GOT3 (cell line): ENCODE results near the gene OPRL1.

ENCODE experiments used
- DNase-seq: peaks from one replicate; lab custom pipeline; 2025; ENCODE audit warnings: mixed read lengths; lab: John Stamatoyannopoulos, UW

Gene OPRL1

DNA sequence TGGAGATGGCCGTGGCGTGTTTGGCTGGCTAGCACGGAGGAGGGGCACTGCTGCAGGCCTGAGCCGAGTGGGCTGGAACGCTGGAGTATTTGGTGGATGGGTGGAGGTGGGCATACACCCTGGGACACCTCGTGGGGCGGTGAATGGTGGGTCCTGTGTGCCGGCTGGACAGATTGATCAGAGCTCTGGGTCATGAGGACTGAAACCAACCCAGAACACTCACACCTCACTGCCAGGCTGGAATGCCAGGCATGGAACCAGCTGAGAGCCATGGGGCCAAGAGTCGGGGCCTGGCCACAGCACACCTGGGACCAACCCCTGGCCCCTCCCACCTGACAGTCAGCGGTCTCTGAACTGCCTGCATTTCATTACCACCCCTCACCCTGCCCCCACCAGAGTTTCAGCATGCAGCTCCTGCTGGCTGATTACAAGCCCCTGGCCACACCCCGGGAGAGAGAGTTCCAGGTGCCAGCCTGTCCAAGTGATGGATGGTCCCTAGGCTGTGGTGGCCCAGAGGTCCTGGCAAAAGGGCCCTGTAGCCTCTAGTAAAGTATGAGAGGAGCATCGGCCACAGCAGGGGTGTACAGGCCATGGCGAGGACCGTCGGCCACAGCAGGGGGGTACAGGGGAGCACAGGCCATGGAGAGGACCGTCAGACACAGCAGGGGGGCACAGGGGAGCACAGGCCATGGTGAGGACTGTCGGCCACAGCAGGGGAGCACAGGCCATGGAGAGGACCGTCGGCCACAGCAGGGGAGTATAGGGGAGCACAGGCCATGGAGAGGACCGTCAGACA, 24.2 kb downstream of the OPRL1 start:
- no peak for DNase-seq

DNA sequence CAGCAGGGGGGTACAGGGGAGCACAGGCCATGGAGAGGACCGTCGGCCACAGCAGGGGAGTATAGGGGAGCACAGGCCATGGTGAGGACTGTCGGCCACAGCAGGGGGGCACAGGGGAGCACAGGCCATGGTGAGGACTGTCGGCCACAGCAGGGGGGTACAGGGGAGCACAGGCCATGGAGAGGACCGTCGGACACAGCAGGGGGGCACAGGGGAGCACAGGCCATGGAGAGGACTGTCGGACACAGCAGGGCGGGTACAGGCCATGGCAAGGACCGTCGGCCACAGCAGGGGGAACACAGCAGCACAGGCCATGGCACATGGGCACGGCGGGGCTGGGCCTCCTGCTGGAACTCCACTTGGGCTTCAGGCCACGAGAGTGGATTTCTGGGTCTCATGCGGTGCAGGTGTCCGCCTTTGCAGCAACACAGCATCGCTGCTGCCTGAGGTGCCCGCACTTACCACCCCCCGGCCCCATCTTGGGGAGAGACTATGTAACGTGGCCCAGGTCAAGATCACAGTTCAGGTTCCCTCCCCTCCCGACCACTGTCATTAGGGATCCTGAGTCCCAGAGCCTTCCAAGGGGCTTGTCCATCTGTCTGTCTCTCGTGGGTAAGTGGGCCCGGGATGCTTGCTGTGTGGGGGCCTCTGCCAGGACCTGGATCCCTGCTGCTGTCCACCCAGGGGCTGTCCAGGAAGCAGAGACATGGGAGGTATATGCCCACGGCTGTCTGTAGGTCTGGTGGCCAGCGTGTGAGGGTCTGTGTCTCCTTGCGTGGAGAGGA, 25.0 kb downstream of the OPRL1 start:
- DNase-seq = no peak

DNA sequence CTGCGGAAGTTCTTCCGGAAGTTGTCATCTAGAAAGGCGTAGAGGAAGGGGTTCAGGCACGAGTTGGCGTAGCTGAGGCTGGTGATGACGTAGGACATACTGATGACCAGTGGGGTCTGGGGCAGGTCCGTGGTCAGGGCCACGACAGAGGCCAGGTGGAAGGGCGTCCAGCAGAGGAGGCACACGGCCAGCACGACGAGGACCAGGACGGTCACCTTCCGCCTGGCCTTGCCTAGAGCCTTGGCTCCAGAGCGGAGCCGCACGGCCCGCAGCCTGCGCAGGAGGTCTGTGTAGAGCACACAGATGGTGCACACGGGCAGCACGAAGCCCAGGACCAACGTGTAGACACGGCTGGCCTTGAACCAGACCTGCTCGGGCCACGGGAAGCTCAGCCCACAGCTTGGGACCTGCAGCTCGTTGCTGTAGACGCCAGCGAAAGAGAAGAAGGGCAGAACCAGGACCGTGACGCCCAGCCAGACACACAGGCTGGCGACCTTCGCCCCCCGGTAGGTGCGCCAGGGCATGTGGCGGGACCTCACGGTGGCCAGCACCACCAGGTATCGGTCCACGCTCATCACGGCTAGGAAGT, 26.1 kb downstream of the OPRL1 start:
- DNase-seq = no peak

DNA sequence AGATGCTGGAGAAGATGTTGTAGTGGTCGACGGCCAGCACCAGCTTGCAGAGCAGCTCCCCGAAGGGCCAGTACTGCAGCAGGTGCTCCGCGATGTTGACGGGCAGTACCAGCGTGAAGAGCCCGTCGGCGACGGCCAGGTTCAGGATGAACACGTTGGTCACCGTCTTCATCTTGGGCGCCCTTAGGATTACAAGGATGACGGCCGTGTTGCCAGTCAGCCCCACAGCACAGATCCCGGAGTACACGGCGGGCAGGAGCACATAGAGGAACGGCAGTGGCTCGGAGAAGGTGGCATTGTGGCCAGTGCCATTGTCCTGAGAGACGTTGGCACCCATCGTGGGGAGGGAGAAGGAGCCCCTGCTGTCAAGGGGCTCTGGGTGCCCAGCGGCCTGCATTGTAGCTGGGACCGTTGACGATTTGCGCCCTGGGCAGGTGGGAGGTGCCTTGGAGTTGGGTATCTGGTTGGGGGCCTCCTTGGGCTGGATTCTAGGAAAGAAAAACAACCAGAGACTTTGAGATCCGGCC, 26.6 kb downstream of the OPRL1 start:
- no peak for DNase-seq

DNA sequence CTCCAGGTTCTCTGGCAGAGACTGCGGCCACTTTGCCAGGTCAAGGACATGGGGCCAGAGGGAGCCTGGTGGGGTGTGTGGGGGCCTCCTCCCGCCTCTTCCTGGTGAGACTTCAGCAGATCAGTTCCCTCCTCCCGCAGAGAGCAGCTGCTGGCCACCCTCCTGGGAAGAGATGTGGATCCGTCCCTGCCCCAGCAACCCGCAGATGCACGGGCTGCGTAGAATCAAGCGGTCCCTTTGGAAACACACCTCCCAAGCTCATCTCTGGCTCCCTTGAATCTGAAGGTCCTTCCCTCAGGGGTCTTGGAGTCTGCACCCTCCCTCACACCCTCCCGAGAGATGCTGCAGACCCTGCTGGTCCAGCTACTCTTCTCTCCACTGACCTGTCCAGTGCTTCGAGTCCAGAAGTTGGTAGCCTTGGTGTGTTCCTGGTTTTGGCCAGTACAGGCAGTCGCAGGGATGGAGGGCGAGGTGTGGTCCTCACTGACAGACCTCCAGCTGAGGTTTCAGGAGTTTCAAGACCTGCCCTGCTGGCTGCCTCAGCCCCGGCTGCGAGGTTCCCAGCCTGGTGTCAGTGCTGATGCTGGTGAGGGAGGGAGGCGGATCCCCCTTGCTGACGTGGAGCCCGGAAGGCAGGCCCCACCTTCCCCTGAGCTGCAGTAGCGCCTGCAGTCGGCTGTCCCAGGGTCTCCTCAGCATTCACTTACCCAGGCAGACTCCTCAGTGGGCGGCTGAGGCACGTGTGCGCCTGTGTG, 27.3 kb downstream of the OPRL1 start, which contains the start of gene NPBWR2:
TSS of gene NPBWR2 (minus strand) at position 585 of the 755 bp plus-strand sequence. CDS start 734 bp downstream, outside the sequence.
- DNase-seq = no peak

DNA sequence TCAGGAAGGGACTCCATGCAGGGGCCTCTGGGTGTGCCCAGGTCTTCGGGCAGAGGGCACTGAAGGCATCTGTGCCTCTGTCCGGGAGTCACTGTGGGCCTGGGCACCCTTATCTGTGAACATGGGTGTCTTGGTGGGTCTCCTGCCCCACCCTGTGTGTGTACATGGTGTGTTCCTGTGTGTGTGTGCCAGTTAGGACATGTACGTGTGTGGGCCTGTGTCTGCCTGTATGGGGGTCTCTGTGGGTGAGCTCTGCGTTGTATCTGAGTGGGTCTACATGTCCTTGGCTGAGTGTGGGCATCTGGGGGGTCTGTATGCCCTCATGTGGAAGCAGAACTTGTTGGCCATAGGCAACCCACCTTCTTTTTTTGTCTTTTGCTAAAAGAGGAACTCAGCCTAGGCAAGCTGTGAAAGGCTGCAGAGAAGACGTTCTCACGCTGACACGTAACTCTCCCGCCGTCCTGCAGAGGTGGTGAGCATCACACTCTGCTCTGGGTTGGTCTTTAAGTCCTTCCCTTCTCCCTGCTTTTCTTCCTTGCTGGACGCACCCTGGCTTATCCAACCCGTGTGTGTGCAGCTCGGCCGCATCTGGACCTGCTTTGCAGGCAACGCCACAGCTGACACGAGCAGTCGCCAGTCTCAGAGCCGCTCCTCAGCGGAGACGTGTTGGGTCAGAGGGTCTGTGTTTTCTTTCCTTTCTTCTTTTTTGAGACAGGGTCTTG, 28.0 kb downstream of the OPRL1 start:
- DNase-seq = no peak

DNA sequence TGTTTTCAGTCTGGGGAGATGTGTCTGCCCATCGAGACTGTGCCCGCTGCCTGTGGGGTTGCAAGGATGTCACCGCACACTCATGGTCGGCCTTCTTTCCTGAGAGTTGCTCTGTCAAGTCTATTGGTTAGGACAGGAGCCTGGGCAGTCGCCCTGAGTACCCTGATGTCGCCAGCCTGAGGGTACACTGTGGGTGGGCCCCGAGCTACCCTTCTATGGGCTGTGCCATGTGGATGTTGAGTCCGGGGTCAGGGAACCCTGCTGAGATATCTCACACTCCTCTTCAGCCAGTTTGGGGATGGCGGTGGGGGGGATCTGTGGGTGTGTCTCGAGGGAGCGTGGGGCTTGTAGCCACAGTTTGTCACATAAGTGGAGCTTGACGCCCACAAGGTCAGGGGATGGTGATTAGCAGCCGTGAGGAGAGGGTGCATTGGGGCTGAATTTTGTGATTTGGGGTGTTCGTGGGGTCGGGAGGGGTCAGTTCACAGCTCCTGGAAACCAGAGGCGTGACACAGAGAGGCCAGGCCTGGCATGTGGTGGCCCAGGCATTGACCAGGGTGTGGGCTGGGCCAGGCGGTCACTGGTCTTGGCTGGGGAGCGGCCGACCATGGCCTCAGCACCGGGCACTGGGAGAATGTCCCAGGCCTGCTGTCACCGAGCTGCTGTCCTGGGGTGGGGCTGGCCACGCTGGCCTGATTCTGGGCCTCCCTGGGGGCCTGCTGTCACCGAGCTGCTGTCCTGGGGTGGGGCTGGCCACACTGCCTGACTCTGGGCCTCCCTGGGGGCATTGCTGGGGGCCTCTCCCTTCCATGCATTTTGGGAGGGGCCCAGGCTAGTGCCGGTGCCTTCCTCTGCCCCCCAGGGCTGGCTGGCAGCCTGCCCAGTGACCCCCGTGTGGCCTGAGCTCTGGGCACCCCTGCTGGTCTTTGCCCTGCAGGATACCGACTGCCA, 29.1 kb downstream of the OPRL1 start:
- DNase-seq = no peak

DNA sequence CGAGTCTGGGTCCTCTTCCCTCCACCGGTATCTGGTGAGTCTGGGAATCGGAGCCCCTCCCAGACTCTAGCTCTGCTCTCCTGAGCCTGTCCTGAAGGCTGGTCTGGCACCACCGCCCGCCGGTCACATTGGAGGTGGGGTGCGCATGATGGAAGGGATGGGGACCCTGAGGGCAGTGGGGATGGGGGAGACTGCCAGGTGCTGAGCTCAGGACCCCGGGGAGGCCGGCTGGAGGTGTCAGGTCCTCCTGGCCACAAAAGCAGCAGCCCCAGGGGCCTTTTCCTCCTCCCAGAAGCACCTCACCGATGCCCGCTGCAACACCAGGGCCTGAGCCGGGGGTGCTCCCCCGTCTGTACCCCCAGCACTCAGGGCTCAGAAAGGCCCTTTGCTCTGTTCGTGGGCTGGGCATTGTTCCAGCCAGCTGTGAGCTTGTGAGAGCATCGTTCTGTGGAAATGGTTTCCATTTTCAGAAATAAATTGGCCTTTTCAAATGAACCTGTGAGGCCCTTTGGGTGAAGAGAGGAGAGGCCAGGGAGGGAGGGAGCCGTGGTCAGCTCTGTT, 30.0 kb downstream of the OPRL1 start:
- DNase-seq = no peak

DNA sequence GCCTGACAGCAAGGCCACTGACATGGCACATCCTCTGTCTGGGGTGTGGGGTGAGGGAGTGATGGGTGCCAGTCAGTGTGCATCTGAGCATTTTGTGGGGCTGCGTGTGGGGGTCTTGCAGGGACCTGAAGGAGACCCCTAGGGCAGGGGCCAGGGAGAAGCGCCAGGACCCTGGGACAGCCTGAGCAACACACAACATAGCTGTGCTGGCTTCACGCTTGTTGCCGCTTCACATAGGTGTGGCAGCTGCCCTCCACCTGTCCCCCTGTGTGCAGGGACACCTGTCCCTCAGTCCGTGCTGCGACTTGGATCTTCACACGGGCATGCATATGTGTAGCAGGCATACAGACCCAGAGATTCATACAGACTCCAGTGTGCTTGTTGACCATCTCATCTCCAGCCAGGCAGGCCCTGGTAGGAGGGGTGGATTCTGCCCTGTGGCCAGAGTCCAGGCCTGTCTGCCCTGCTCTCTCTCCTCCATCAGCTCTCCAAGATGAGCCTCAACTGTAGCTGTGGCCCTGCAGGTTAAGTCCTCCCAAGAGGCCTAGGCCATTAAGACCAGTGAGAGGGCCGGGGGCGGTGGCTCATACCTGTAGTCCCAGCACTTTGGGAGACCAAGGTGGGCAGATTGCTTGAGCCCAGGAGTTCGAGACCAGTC, 30.7 kb downstream of the OPRL1 start:
- DNase-seq = no peak

DNA sequence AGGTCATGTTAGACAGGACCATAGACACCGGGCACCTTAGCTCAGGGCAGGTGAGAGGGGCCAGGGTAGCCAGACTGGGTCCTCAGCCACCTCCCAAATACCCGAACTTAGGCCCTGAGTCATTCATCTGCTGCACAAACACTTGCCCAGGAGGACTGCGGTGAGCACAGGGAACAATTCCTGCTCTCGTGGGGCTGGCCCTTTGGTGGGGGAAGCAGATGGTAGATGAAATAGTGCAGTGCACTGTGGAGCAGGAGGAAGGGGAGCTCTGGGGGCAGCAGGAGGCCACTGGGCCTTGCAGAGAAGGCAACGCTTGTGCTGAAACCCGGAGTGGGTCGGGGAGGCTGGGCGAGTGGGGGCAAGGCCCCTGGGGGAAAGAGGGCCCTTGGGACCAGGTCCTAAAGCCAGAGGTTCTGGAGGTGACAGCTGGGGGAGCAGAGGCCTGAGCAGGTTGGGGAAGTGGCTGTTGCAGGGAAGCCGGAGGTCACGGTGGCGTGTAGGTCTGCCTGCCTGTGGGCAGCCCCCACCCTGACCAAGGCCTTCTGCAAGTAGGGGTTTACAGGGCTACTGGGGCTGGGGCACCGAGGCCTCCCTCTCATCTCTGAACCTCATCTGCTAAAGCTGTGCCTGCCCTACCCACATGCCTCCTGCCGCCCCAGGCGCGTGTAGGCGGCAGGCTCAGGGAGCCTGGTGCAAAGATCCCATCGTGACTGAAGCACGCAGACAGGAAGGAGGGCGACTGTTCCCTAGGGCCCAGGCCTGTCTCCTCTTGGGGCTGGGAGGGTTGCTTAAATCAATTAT, 32.2 kb downstream of the OPRL1 start:
- no peak for DNase-seq

DNA sequence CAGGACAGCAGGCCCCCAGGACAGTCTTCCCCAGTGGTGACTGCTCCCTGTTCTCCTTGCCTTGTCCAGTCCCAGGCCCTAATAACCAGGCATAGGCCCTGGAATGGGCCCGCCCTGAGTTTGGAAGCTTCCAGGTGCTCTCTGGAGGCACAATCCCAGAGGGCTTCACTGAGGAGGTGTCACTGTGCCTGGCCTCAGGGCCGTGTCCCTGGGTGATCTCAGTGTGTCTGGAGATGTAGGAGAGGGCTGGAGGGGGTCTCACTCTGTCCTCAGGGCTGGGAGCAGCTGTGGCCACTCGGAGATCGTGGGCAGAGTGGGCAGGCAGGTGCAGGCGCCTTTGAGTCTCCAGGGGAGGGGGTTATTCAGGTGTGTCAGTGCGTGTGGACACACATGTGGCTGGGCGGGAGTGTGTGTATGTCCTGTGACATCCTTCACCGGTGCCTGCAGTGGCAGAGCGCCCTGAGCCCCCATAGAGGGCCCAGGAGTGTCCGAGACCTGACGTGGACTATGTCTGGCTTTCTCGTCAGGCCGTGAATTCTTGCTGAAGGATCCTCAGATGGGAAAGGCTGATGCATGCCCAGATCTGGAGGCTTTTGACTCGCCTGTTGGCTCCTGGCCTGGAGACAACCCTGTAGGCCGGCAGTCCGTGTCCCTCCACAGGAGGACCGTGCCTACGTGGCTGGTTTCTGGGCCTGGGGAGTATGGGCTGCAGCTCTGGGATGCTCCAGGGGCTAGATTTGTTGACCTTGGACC, 33.0 kb downstream of the OPRL1 start:
- DNase-seq = no peak

DNA sequence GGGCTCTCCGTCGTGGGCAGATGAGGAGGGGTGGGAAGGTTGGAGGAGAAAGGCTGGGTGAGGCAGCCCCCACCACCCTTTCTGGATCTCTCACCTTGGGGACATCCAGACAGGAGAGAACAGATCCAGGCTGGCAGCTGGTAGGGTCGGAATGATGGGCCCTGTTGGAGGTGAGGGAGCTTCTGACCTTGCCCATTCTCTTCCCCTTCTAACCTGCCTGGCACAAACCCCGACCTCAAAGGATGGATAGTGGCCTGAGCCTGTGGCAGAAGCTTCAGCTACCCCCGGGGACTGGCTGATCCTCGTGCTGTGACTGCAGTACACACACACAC, 33.5 kb downstream of the OPRL1 start:
- DNase-seq = no peak

DNA sequence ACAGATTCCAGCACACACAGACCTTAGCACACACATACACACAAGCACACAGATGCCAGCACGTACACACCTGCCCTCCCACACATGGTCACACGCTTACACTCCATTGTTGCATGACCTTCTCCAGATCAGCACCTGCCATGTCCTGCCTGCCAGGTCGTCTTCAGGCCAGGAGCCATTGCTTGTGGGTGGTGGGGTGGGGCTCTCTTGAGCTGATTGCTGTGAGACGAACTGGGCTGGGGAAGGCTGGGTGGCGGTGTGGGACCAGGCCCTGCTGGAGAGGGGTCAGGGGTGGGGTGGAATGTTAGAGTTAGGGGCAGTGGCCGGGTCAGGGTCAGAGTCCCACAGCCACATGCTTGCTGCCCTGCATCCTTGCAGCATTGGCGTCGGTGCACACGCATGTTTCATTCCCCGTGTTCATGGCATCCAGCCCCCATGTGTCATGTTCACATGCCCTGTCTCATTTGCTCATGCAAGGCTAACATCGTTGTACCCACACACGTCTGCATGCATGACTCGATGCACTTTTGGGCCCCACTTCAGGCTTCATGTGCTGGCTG, 34.0 kb downstream of the OPRL1 start:
- no peak for DNase-seq

DNA sequence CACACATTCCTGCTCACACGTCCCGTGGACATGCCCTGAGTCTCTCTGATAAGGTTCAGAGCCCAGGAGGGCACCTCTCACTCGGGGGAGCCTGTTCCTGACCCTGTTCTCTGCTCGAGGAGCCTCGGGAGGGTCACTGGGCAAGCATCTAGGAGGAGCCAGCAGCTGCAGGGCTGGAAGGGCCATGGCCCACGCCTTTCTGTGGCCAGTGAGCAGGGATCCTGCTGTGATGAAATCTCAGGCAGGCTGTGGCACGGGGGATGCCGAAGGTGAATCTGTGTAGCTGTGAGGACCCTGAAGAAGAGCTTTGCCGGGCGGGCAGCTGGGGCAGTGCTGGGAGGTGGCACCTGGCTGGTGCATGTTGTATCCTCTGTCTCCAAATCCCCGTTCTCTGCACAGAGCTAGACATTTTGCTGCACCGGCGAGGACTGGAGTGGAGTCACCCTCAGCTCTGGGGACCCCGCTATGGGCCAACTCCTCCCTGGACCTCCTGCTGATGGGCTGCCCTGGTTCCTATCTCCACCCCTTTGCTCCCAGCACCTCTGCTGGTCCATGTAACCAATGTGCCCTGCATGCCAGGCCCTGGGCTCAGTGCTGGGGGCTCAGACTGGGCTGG, 34.6 kb downstream of the OPRL1 start:
- DNase-seq = no peak

DNA sequence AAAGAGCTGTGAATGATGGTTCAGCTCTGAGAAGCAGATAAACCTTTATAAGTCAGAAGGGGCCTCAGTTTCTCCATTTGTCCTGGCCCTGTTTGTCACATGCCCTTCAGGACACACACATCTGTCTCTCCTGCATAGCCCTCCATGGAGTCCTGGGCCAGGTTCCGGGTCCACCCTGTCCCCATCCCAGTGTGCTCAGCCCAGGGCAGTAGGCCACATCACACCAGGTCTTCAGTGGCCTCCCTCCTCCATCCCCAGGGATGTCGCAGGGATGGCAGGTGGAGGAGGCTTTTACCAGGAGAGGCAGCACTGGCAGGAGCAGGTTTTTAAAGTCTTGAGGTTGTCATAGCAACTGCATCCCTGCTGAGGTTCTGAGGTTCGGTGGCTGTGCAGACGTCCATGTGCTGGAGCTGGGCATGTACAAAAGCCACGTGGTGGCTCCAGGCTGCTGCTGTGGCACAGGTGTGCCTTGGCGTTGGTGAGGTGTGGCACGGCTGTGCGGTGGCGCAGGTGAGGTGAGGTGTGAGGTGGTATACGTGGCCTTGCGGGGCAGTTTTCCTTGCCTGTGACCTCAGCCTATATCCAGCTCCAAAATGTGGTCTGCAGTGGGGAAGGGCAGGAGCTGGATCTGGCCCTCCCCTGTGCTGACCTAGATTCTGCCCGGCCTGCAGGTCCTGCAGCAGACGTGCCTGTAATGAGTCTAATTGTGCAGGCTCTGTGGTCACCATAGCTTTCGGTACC, 35.5 kb downstream of the OPRL1 start:
- DNase-seq = no peak

DNA sequence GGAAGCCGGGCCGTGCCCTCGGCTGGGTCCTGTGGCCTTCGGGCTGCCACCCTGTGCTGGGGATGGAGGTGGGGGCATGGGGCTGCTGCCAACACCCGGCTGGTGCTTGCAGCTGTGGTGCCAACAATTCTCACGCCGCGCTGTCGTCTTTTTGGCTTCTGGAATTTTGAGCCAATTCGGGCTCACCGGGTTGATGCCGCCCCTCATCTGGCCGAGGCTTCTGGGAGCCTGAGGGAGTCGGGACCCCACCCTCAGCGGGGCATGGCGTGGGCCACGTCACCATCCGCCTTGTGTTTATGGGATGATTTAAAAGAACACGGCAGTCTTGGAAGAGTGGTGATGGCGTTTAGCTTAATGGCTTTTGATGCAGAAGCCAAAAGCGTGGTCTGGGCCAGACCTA, 36.1 kb downstream of the OPRL1 start:
- no peak for DNase-seq
